Lower lobe of right lung (tissue), 2 donors: ENCODE results near the gene SRSF3. TPM values are rescaled to one million over a fixed set of nuclear protein-coding genes. Genes with fewer than 3 reads are reported as not detected.
"Not testable (repeated sequence)": the region's sequence is repeated elsewhere in the genome, so short reads cannot be mapped to it uniquely, and the experiment has no call there.

Experiments
- ATAC-seq, 2 donors: fragments of 200-7000 bp; cut with Tn5 transposase; one replicate each; pipeline ENCODE4 v1.9.1; 2020 to 2022; ENCODE audit warnings: mild to moderate bottlenecking in 2 of 2, moderate library complexity in 2 of 2
- DNase-seq: peaks from one replicate; pipeline ENCODE4 v3.0.0-alpha.2; 2020
- H3K27ac ChIP-seq: fragments of 200-600 bp; one replicate; pipeline ENCODE4 v1.8.0; 2022
- H3K27me3 ChIP-seq: fragments of 200-600 bp; one replicate; pipeline ENCODE4 v1.8.0; 2022; ENCODE audit warnings: low read depth
- H3K36me3 ChIP-seq: fragments of 200-600 bp; one replicate; pipeline ENCODE4 v1.8.0; 2022; ENCODE audit warnings: mild to moderate bottlenecking
- H3K4me1 ChIP-seq: fragments of 200-600 bp; one replicate; pipeline ENCODE4 v1.8.0; 2022
- H3K4me3 ChIP-seq: fragments of 200-600 bp; one replicate; pipeline ENCODE4 v1.8.0; 2022; ENCODE audit warnings: mild to moderate bottlenecking
- H3K9me3 ChIP-seq: fragments of 200-600 bp; one replicate; pipeline ENCODE4 v1.8.0; 2022
- intact Hi-C: fragments of 100-400 bp; cut with DNase I; formaldehyde crosslinking; loops from one replicate; pipeline ENCODE4 v1.11.0; 2022
- total RNA-seq: library from RNA; stranded (reverse); fragmentation: NEBNext Ultra II Directional; extraction: Animal tissue kit (Norgen Biotek cat#: 25700); gene quantifications from one replicate; pipeline ENCODE4 v1.2.1, GENCODE V29; 2021
- TF ChIP-seq, protein P1 (sequence below): fragments of 200-600 bp; IDR thresholded peaks from one replicate; pipeline ENCODE4 v1.8.0; 2022; ENCODE audit warnings: antibody characterized with exemption, mild to moderate bottlenecking
- donor health status: DM: no; HTN: yes; CAD: no; lungs with severe emphysema.

SRSF3 gene
- total RNA-seq, 1 donor from 2014 or later = 180 TPM

DNA sequence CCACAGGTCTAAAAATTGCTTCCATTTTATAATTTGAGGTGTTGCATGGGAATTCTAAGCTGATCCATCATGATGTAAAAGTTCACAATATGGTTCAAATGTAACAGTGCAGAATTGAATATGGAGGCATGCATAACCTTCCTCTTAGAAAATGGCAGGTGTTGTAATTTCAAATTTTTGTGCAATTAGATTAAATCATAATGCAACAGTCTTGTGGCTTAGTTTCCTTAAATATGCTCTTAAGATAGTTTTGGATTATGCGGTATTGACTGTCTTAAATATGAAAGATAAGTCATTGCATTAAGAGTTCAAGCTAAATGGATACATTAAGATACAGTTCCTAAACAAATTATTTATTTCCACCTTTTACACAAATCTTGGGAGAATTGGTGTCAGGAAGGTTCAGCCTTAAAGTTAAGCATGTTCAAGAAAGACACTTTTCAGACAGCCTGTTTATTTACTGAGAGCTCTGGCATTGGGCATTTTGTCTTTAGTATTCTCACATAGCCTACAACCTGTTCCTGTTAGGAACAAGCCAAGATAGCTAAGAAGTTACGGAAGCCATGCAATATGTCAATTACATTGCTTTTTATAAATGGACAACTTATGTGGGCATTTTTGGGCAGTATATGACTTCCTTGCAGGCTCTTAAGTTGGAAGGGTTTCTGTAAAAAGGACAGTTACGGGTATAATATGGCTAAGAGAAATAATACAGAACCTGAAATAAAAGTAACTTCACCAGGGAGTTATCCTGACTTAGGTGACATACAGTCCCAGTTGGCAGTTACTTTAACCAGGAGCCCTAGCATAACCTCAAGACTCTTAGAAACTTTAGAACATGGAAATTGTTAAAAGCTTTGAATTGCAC, 9.3 kb downstream of the SRSF3 start:
- no peaks in the 10 kb centered on the region for H3K9me3 ChIP-seq
- DNase-seq (no peak), ATAC-seq (no peak)
- no peak overlapping the region for H3K4me3 ChIP-seq
- intact Hi-C loops = no loop called here
- TF ChIP-seq, protein P1, sequence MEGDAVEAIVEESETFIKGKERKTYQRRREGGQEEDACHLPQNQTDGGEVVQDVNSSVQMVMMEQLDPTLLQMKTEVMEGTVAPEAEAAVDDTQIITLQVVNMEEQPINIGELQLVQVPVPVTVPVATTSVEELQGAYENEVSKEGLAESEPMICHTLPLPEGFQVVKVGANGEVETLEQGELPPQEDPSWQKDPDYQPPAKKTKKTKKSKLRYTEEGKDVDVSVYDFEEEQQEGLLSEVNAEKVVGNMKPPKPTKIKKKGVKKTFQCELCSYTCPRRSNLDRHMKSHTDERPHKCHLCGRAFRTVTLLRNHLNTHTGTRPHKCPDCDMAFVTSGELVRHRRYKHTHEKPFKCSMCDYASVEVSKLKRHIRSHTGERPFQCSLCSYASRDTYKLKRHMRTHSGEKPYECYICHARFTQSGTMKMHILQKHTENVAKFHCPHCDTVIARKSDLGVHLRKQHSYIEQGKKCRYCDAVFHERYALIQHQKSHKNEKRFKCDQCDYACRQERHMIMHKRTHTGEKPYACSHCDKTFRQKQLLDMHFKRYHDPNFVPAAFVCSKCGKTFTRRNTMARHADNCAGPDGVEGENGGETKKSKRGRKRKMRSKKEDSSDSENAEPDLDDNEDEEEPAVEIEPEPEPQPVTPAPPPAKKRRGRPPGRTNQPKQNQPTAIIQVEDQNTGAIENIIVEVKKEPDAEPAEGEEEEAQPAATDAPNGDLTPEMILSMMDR = no peak
- peaks cover 100% of the 10 kb centered on the region for H3K36me3 ChIP-seq
- peaks cover 100% of the 10 kb centered on the region for H3K4me1 ChIP-seq
- H3K27ac ChIP-seq = no peak overlapping the region
- no peaks in the 10 kb centered on the region for H3K27me3 ChIP-seq

DNA sequence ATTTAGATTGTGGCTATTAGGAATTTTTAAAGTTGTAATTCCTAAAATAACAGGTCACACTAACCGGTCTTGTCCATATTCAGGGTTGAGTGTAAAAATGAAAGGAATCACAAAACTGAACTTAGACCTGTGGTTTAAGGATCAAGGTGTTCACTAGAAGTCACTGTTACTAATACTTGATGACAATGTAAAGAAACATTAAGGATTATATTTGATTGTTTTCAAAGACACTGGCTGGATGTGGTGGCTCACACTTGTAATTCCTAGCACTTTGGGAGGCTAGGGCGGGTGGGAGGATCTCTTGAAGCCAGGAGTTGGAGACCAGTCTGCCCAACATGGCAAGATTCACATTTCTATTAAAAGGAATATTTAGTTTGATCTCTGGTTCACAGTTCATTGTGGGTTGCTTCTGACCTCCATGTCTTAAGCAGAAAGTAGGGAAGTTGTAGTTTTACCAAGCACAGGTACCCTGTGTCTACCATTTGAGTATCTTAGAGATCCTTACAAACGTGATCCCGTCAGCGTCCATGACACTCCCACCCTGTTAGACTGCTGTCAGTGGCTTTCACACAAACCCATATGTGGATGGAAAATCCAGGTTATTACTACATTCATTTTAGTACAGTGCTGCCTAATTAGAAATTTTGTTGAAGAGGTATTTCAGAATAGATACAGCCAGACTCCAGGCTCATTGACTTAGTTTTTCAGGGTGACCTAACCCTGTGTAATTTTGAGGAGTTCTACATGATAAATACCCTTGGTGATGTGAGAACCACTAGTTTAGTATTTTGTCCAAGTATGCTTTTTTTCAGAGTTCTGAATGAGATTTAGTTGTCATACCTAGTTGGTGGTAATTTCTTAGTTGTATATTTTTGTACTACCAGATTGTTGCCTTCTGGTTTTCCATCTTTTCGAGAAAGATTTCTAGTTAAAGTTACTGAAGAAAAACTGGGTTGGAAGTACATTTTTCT, 10.2 kb downstream of the SRSF3 start:
- intact Hi-C loops = no loop called here
- H3K4me1 ChIP-seq = peaks cover 99% of the 10 kb centered on the region
- no peaks in the 10 kb centered on the region for H3K27me3 ChIP-seq
- no peak overlapping the region for H3K27ac ChIP-seq
- DNase-seq = no peak
- no peak overlapping the region for H3K4me3 ChIP-seq
- no peak for ATAC-seq
- H3K9me3 ChIP-seq = no peaks in the 10 kb centered on the region
- peaks cover 100% of the 10 kb centered on the region for H3K36me3 ChIP-seq
- TF ChIP-seq, protein P1 = no peak

DNA sequence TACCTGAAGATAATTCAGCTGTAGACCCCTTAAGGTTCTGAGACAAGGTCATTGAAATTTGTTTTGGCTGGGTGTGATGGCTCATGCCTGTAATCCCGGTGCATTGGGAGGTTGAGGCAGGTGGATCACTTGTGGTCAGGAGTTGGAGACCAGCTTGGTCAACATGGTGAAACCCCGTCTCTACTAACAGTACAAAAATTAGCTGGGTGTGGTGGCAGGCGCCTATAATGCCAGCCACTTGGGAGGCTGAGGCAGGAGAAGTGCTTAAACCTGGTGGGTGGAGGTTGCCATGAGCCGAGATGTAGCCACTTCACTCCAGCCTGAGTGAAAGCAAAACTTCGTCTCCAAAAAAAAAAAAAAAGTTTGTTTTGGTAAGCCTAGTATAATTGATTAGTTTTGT, 11.0 kb downstream of the SRSF3 start:
- Histone ChIP-seq H3K9me3 (no peaks in the 10 kb centered on the region), H3K36me3 (peaks cover 100% of the 10 kb centered on the region), H3K4me1 (peaks cover 91% of the 10 kb centered on the region), H3K27me3 (no peaks in the 10 kb centered on the region), H3K4me3 (no peak overlapping the region), H3K27ac (no peak overlapping the region)
- TF ChIP-seq, protein P1 = no peak
- DNase-seq (no peak), ATAC-seq (no peak)
- intact Hi-C loops = no loop called here

DNA sequence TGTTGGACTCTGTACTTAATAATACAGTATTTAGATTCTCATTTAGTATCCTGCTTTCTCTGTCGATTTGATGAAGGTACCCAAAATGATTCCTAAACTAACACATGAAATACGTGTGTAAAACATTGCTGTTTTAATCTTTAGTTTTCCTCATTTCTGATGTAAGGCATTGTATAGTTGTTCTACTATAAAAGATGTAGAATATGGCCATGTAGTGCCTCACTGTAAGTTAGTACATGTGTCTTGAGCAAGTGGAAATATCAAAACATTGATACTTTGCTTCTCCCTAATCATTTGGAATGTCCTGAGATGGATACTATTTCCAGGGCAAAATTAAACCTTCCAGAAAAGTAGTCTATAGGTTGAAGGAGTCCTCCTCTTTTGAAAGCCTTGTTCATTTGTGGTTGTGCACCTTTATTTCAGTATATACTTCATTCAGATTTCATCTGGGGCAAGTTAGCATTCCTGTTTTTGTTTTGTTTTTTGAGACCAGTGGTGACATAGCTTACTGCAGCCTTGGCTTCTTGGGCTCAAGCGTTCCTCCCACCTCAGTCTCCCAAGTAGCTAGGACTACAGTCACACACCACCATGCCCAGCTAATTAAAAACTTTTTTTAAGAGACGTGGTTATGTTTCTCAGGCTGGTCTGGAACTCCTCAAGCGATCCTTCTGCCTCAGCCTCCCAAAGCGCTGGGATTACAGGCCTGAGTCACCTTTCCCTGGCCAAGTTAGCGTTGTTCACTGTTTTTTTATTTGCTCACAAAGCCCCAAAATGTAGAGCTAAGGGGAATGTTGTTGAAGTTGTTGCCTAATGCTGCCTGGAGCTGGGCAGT, 11.6 kb downstream of the SRSF3 start:
- no peak for DNase-seq
- Histone ChIP-seq H3K4me3 (no peak overlapping the region), H3K27ac (no peak overlapping the region), H3K27me3 (no peaks in the 10 kb centered on the region), H3K9me3 (no peaks in the 10 kb centered on the region), H3K36me3 (peaks cover 100% of the 10 kb centered on the region), H3K4me1 (peaks cover 84% of the 10 kb centered on the region)
- intact Hi-C loops = no loop called here
- TF ChIP-seq, protein P1 = no peak
- ATAC-seq = peak in 1 of 2 donors; percentile 3

DNA sequence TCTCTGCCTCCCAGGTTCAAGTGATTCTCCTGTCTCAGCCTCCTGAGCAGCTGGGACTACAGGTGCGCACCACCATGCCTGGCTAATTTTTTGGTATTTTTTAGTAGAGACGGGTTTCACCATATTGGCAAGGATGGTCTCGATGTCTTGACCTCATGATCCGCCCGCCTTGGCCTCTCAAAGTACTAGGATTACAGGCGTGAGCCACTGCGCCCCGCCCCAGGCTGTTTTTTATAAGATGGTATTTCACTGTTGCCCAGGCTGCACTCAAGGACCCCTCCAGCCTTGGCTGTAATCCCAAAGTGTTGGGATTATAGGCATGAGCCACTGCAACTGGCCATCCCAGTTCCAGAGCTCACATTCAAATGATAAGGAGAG, 13.1 kb downstream of the SRSF3 start:
- H3K27ac ChIP-seq, H3K4me3 ChIP-seq, H3K27me3 ChIP-seq, intact Hi-C loops, H3K9me3 ChIP-seq: not testable (repeated sequence)
- Histone ChIP-seq H3K4me1 (peaks cover 69% of the 10 kb centered on the region), H3K36me3 (peaks cover 100% of the 10 kb centered on the region)
- DNase-seq = peak; percentile 66
- ATAC-seq = peak; percentile 62 to 65
